DLD1 (cell line): ENCODE data around the gene RPS6KA2.

Experiments used
- in situ Hi-C: cut with HindIII; loops from 2 replicates; pipeline ENCODE4 v1.10.0; 2017; ENCODE audit warnings: low sequenced_read_pairs

RPS6KA2 gene

DNA sequence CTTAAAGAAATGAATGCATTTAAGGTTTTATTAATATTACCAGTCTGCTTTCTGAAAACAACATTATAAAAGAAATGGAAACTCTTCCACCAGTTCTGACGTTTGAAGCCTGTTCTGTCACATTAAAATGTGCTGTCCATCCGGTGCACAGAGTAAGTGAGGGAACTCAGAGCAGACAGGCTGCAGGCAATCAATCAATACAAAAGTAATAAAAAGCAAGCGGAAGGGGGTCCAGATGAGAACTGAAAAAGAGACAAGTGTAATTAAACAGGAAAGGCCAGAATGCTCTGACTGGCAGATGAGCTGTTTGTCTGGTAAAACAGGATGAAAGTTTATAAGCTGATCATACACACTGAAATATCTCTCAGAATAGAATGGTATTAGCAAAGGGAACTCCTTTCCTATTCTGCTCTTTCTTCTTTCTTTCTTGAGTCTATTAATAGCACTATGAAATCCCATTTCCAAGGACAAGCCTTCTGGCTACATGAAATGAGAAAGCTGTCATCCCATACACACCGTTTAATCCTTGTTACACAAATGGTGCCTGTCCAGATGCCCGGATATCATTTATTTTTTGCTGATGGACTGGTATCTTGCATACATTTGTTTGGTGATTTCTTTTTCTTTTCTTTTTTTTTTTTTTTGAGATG is 134.8 kb downstream of the RPS6KA2 start:
- in situ Hi-C loops, result no loop called here

DNA sequence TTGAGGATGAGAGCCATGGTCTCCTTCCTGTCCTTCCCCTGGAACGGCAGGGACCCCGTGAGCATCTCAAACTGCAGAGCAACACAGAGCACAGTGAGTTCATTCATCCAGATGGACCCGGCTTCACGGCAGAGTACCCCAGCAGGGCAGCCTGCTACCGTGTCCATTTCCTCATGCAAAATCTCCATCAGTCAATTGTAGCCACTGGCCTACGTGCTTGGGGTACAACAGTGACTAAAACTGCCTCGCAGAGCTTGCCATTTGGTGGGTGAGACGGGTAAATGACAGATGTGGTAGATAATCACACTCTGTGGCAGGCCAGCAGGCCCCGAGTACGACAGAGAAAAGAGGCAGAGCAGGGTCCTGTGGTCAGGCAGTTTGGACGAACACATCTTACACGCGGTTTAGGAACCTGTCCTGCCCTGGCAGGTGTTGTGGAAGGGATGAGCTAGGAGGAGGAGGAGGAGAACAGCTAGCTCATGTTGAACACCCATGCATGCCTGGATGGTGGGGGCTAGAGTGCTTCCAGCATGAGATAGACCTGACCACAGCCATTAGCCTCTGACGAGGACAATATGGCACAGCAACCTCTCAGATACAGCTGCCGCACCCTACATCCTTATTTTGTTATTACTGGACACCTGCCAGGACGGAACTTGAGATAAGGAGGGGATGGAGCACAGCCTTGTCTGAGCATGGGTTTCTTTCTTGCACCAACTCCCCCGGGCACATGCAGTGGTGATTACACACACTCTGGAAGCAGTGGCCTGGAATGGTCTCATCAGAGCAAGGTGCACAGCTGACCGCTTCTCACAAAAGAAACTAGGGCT is 136.2 kb downstream of the RPS6KA2 start:
- in situ Hi-C loops, result no loop called here

DNA sequence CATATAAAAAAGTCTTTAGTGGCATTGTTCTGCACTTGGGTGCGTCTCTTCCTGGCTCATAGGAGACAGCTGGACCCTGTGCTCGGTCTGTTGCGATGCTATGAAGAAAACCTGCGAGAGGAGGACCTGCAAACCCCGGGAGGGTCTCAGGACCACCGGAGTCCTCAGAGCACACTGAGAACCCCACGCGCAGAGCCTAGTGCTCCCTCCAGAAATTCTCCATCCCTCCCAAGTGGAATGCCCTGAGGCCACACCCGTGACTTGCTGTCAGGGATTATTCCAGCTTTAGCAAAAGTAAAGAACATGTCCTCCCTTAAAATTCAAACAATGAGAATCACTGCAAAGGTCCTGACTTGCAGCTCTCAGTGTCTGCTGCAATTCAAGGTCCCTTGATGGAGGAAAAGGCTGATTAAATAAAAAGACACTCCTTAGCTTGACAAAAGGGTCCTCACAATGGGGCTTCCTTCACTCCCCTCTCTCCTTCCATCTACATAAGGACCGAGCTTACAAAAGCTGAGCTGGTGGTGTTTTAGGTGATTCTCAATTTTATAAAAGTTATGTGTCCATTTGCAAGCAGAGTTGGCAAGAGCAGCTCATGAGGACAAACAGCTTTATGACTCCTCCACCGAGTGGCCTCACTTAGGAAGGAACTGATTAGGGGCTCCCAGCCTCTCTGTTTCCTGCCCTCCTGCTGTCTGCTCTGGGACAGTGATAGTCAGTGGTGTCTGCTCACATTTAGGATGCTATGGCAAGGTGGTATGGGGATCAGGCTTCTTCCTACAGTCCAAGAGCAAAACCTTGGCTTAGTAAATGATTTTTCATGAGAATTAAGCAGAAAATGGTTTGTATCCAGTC is 137.5 kb downstream of the RPS6KA2 start:
- in situ Hi-C loops, result no loop called here

DNA sequence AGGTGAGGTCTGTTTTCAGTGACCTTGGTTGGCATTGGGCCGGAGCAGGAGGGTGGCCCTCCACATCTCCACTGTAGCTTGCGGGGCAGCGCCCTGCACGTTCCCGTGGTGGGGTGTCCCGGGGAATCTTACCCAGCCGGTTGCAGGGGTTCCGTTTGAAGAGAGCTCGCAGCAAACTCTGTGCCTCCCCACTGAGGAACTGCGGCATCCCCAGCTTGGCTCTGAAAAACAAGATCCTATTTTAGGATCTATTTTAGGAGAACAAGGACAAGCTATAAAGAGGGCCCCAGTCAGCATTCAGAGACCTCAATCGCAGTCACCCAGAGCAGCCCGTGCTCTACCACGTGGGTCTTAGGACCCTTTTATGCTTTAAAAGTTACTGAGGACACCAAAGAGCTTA is 138.3 kb downstream of the RPS6KA2 start:
- in situ Hi-C loops, result no loop called here

DNA sequence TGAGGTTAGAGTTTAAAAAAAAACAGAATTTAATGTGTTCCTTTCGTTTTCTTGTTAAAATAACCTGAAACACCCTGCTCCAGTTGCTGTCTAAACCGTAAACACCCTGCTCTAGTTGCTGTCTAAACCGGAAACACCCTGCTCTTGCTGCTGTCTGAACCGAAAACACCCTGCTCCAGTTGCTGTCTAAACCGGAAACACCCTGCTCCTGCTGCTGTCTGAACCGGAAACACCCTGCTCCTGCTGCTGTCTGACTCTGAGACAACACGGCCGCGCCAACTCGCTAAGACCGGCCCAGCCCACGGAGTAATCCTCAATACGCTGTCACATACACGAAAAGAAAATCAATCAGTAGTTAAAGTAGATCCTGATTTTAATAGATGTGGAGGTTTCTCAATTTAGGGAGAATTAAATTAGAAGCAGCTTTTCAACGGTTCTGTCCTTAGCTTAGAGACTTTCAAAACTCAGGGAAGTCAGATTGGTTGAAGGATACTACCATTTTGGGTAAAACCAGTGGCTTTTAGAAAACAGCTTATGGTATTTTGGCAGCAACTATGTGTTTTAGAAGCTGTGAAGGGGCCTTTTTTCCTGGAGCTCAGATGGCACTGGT is 138.9 kb downstream of the RPS6KA2 start:
- in situ Hi-C loops, result no loop called here

DNA sequence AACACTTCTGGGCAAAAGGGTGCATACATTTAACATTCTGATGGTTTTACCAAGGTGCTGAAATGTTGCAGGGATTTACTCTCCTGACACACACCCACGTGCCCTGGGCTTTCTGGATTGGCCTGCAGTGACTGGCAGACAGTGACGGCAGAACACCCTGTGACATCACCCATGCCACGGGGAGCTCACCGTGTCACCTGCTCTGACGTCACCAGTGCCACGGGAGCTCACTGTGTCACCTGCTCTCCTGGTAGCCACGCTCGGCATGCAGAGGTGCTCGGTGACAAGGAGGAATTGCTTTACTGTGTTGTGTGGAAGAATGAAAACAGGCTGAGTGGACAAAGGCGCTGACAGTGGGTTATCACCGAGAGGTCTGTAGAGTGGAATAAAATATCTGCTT is 139.9 kb downstream of the RPS6KA2 start:
- in situ Hi-C loops, result no loop called here

DNA sequence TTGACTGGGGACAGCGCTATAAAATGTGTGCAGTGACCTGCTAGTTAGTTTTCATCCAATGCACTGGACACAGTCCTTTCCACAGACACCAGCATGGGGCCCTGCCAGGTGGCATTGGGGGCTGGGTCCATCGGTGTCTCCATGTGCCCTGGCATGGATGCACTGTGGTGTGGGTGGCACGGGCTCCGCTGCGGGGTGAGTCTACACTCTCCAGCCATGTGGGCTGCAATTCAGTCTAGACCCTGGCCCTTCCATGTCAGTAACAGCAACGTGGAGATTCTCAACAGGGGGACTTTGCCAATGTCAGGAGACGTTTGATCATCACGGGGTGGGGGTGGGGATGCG is 140.5 kb downstream of the RPS6KA2 start:
- in situ Hi-C loops, result no loop called here

DNA sequence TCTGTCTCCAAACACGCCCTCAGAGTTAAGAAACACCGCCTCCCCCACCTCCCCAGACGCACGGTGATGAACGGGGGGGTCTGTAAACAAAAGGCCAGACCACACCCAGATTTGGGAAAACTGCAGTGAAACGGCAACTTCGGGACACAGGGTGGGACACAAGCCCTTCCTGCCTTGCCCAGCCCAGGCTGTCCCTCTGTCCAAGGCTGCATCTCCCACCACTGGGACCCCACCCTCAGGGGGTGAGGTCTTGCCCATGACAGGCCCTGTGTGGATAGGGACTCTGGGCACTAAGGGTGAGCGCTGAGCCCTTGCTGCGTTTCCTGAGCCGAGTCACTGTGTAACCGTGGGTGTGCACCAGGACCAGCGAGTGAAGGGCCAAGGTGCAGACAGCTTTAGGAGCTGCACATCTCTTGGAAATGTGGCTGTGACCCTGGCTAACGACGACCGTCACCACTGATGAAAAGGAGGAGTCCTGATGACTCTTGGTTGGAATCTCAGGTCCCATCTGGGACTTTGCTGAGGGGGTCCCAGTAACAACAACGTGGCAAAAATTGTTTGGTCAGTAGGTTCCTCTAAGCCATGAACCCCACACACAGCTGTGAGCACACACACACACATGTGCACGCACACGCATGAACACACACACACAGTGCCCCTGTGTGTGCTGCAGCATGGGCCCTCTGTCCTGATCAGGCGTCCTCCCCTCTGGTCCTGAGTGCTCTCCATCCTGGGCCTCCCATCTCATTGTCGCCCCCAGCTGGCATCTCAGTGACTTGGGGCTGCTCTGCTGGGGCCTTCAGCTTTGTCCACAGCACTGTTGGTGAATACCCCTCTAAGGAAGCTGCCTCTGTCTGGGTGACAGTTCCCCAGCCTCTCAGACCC is 141.2 kb downstream of the RPS6KA2 start:
- in situ Hi-C loops, result no loop called here

DNA sequence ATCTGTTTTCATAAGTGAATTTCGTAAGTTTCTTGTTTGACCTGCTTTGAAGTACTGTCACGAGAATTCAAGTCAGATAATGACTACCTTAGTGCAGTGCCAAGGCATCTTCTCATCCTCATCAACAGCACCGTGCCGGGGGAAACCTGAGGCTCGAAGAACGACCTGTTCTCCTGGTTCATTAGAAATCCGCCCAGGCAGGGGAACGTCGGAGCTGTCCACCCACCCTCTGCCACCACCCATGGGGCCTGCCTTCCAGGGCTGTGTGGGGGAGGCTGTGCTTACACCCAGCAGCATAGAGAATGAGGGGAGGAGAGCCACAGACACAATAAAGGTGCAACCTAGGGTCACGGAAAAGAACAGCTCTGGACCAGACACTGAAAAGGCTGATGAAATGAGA is 142.2 kb downstream of the RPS6KA2 start:
- in situ Hi-C loops, result no loop called here

DNA sequence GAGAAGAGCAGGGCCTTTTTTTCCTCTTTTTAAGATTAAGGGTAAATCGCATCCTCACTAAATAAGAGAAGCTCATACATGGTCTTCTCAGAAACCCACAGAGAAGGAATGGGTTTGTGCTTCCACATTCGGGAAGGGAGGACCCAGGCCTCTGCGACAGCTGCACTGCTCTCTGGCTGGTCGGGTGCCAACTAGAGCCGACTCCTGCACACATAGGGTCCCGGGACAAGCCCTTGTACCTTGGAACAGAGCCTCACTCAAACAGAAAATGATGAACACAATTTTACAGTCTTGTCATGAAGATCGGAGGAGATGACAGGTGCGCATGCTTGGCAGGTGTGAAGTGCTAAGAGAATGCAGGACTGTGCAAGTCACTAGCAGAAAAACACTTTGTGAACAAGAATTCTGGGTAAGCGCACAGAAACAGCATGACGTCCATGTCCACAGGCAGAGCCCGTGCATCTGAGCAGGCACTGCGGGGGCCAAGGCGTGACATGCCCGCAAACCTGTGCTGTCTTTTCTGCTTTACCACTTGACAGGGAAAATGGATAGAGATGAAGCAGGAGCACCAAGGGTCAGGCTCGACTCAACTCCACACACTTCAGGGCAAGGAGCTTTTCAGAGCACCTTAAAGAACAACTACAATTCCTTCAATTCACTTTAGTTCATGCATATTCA is 143.3 kb downstream of the RPS6KA2 start:
- in situ Hi-C loops, result no loop called here

DNA sequence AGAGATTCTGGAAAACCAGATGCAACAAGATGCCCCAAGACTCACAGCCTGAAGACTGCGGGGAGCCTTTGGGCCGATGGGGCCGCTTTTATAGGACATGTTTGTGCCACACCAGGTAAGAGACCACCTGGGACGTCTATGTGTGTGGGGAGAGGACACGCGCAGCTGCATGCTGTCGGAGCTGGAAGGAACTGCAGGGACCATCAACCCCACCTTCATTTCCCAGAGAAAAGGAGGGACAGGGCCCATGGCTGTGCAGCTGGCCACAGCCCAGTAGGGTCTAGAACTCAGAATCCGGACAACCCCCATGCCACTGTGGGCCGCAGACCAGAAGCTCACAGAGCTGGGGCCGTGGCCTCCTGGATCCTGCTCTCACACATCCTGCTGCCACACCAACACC is 144.0 kb downstream of the RPS6KA2 start:
- in situ Hi-C loops, result no loop called here

DNA sequence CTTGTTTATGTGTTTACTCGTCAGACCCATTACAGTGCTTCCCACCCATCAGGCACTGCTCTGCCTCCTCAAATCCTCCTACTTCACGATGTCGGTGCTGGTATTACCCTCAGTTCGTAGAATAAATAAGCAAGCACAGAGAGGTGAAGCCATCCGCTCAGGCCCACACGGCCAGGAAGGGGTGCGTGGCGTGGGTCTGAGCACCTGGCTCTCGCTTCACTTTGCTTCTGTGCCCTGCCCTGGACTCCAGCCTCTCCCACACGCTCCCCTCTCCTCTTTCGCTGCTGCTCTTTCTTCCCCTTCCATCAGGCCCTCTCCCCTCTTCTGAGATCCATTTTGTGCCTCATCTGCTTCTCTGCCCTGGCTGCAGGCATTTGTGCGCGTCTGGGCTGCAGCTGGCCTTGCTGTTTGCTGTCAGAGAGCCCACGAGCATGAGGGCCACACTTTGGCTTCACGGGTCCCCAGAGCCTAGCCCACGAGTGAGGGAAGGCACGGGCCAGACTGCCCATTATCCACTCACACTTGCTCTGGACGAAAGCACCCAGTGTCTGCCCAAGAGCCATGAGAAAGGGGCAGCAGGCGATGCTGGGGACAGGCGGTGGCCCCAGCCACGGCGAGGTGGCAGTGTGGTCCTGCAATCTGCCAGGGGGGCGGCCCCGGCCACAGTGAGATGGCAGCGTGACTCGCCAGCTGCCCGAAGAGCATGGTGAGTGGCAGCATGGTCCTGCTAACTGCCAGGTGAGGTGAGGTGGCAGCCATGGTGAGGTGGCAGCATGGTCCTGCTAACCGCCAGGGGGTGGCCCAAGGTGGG is 148.1 kb downstream of the RPS6KA2 start:
- in situ Hi-C loops, result no loop called here

DNA sequence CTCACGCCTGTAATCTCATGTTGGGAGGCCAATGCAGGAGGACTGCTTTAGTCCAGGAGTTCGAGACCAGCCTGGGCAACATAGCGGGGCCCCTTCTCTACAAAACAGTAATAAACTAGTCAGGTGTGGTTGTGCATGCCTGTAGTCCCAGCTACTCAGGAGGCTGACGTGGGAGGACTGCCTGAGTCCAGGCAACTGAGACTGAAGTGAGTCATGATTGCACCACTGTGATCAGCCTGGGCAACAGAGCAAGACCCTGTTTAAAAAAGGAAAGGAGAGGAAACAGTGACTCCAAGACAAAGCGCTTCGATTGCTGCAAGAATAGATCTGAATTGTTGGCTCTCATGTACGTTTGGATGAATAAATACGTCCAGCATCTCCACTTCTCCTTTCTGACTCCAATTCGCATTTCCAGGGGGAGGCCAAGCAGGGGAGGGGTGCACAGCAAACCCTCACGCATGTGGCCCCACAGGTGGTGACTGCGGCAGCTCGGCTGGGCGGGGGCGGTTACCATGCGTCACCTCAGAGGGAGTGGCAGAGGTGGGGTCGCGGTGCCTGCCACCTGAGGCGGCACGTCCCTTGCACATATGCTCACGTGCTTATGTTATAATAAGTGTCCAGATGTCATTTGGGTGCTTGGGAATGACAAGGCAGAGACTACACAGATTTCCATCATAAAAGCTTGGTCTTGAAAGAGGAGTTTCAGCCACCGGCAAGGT is 149.2 kb downstream of the RPS6KA2 start:
- in situ Hi-C loops, result no loop called here

DNA sequence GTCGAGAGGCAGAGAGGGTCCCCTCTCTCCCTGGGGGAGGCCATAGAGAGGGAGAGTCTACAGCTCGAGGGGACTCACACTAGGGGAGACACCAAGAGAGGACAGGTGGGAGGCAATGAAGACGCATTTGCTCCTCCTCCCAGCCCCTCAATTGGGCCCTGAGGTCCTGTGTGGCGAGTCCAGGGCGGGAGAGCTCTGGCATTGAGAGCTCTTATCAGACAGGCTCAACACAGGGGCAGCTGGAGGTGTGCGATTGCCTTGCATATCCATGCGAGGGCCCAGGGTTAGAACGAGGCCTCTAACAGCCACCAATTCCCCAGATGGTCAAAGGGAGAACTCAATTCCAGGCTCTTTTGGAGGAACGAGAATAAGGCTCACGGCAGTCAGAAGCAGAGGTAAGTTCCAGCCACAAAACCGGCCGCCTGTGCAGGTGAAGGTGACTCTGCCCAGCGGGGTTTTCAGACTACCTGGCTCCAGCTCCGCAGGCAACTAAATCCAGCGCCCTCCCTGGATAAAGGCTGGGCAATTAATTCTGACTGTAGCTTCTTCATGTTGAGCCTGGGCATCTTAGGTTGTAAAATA is 150.3 kb downstream of the RPS6KA2 start:
- in situ Hi-C loops, result no loop called here

DNA sequence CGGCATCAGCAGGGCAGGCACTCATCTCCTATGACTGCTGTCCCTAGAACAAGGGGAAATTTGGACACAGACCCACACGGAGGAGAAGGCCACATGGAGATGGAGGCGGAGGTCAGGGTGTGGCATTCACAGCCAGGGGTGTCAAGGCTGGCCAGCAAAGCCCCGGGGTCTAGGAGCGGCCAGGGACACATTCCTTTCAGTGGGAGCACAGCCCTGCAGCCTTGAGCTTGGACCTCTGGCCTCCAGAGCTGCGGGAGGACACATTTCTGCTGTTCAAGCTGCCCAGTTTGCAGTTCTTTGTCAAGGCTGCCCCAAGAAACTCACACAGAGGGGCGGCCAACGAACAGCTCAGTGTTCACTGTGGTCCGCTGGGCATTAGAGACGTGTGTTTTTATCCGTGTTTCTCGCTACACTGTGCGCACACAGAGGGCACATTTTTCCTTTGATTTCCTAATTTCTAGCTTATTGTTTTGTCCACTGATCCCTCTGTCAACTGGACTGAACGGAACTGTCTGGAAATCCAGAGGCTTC is 150.9 kb downstream of the RPS6KA2 start:
- in situ Hi-C loops, result no loop called here

DNA sequence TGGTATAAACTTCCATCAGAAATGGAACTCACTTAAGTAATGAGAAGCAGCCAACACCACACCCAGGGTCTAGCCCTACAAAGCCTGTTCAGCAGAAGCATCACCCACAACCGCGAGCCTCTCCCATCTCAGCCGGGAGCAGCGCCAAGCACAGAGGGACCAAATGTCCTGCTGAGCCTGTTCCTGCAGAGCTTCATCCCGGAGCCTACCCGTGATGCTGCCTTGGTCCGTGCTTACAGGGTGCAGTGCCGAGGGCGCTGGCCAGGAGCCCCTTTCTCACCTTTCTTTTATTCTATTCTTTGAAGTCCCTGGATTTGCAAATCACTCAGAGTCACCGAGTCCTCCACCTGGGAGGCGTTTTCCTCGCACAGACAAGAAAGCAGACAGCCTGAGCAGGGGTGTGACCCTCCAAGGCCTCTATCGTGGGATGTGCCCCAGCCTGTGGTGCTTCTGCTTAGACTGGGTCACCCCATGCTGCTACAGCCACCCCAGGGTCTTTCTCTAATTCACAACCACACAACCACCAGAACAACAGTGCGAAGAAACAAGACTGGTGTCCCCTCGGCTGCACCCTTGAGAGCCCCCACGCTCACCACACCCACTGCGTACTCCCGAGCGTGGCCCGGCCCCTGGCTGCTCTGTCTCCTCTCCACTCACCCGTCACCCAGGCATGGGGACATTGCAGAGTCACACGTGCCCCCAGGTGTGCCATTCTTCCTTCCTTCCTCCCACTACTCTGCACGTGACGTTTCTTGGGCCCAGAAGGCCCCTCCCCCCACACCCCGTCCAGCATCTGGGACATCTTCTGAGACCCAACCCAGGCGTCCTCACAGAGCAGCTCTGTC is 152.1 kb downstream of the RPS6KA2 start:
- in situ Hi-C loops, result no loop called here
